ENCODE measurements around the gene LRP10.
"Not testable (repeated sequence)": the region's sequence is repeated elsewhere in the genome, so short reads cannot be mapped to it uniquely, and the experiment has no call there.

The LRP10 gene

GRCh38 chr14:22887260-22887989, 15.9 kb downstream of the LRP10 start:
- DNase-seq (ENCODE audit: low read depth in 2 of 2) = no peak

GRCh38 chr14:22887990-22888378, 16.4 kb downstream of the LRP10 start:
- no peak for DNase-seq (ENCODE audit: low read depth in 2 of 2)

- no peak for DNase-seq (ENCODE audit: low read depth in 2 of 2)
Observed at GRCh38 chr14:22888662-22889061, 17.1 kb downstream of the LRP10 start.

GRCh38 chr14:22890416-22890815, 18.9 kb downstream of the LRP10 start:
- no peak for DNase-seq (ENCODE audit: low read depth in 2 of 2)

GRCh38 chr14:22892488-22892887, 20.9 kb downstream of the LRP10 start:
- DNase-seq (ENCODE audit: low read depth in 2 of 2) = no peak

GRCh38 chr14:22893706-22894105, 22.2 kb downstream of the LRP10 start:
- no peak for DNase-seq (ENCODE audit: low read depth in 2 of 2)

GRCh38 chr14:22895402-22895801, 23.9 kb downstream of the LRP10 start:
- no peak for DNase-seq (ENCODE audit: low read depth in 2 of 2)

GRCh38 chr14:22896356-22896755, 24.8 kb downstream of the LRP10 start:
- no peak for DNase-seq (ENCODE audit: low read depth in 2 of 2)

GRCh38 chr14:22896760-22897159, 25.2 kb downstream of the LRP10 start:
- DNase-seq (ENCODE audit: low read depth in 2 of 2) = no peak

GRCh38 chr14:22897357-22897756, 25.8 kb downstream of the LRP10 start:
- DNase-seq (ENCODE audit: low read depth in 2 of 2) = no peak

GRCh38 chr14:22898302-22899090, 27.0 kb downstream of the LRP10 start:
- DNase-seq (ENCODE audit: low read depth in 2 of 2) = no peak

GRCh38 chr14:22900081-22900799, 28.7 kb downstream of the LRP10 start:
- no peak for DNase-seq (ENCODE audit: low read depth in 2 of 2)

- DNase-seq (ENCODE audit: low read depth in 2 of 2) = no peak
Observed at GRCh38 chr14:22901799-22902198, 30.3 kb downstream of the LRP10 start.

- no peak for DNase-seq (ENCODE audit: low read depth in 2 of 2)
Observed at GRCh38 chr14:22903742-22904087, 32.2 kb downstream of the LRP10 start.

GRCh38 chr14:22905627-22906026, 34.1 kb downstream of the LRP10 start:
- DNase-seq (ENCODE audit: low read depth in 2 of 2) = no peak

- DNase-seq (ENCODE audit: low read depth in 2 of 2) = no peak
Observed at GRCh38 chr14:22906073-22906472, 34.5 kb downstream of the LRP10 start.

GRCh38 chr14:22907429-22907828, 35.9 kb downstream of the LRP10 start:
- DNase-seq (ENCODE audit: low read depth in 2 of 2) = no peak

GRCh38 chr14:22908601-22909000, 37.1 kb downstream of the LRP10 start:
- DNase-seq (ENCODE audit: low read depth in 2 of 2) = no peak

- DNase-seq (ENCODE audit: low read depth in 2 of 2) = no peak
Observed at GRCh38 chr14:22910916-22911315, 39.4 kb downstream of the LRP10 start.

GRCh38 chr14:22914836-22915235, 43.3 kb downstream of the LRP10 start:
- not testable (repeated sequence) for DNase-seq (ENCODE audit: low read depth in 2 of 2)

- DNase-seq (ENCODE audit: low read depth in 2 of 2) = no peak
Observed at GRCh38 chr14:22915886-22916521, 44.5 kb downstream of the LRP10 start.
